ENCODE results near the gene BAD. TPM values are rescaled to one million over a fixed set of nuclear protein-coding genes. Genes with fewer than 3 reads are reported as not detected.

The BAD gene
- total RNA-seq, 1 donor from 2014 or later = 156 TPM

DNA sequence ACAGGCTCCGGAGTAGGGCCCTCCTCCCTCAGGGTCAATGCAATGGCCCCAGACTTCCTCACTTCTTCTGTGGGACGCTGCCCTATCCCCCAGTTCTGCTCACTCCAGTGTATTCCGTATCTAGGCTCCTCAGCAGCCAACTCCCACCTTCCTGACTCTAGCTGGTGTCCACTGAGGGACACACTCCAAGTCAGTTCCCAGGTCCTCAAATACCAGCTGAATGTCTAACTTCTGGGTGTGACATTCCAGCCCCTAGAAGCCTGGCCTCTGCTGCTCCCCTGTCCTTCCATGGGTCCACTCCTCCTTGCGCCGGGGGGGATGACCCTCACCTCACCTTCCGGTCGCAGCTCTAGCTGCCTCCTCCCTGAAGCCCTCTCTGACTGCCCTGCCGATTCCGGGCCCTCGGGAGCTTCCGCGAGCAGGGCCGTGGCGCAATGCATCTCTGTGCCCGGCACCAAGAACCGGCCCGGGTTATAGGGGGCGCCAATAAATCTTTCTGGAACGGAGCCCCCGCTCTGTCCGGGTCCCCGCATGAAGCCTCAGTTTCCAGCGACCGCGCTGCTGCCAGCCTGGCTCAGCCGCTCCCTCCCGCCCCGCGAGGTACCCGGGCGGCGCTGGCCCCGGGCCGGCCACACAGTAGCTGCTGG, 15.4 kb downstream of the BAD start:
- peak overlapping the region; percentile 80 for H3K4me3 ChIP-seq (ENCODE audit: low read depth, low read length)
- no peak for DNase-seq (ENCODE audit: low read depth)
- TF ChIP-seq, protein P1, sequence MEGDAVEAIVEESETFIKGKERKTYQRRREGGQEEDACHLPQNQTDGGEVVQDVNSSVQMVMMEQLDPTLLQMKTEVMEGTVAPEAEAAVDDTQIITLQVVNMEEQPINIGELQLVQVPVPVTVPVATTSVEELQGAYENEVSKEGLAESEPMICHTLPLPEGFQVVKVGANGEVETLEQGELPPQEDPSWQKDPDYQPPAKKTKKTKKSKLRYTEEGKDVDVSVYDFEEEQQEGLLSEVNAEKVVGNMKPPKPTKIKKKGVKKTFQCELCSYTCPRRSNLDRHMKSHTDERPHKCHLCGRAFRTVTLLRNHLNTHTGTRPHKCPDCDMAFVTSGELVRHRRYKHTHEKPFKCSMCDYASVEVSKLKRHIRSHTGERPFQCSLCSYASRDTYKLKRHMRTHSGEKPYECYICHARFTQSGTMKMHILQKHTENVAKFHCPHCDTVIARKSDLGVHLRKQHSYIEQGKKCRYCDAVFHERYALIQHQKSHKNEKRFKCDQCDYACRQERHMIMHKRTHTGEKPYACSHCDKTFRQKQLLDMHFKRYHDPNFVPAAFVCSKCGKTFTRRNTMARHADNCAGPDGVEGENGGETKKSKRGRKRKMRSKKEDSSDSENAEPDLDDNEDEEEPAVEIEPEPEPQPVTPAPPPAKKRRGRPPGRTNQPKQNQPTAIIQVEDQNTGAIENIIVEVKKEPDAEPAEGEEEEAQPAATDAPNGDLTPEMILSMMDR (conservative IDR thresholded peaks at IDR 0.05; ENCODE audit: low read depth, low read length) = no peak

- TF ChIP-seq, protein P1 (conservative IDR thresholded peaks at IDR 0.05; ENCODE audit: low read depth, low read length) = no peak
- H3K4me3 ChIP-seq (ENCODE audit: low read depth, low read length) = peak overlapping the region; percentile 80
- DNase-seq (ENCODE audit: low read depth) = no peak
Observed at GRCh38 chr11:64268025-64268892, 16.2 kb downstream of the BAD start.

DNA sequence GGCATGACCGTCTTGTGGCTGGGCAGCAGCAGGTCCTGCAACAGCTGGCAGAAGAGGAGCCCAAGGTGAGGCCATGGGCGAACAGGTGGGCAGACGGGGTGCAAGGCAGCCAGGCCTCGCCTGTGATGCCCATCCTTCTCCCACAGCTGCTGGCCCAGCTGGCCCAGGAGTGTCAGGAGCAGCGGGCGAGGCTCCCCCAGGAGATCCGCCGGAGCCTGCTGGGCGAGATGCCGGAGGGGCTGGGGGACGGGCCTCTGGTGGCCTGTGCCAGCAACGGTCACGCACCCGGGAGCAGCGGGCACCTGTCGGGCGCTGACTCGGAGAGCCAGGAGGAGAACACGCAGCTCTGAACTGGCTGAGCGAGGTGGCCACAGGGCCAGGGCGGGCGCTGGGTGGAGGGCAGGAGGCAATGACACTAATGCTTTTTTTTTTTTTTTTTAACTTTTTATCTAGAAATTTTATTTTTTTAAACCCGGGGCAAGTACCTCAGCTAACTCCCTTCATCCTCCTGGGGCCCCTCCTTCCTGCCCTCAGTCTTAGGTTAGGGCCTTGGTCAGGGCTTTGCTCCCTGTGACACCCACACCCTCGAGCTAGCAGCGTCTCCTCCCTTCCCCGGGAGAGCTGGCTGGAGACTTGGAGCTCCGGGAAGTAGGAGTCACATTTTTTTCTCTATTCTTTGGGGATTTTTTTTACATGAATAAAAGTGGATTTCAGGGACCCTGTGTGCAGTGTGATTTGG, 17.1 kb downstream of the BAD start:
- no peak for DNase-seq (ENCODE audit: low read depth)
- H3K4me3 ChIP-seq (ENCODE audit: low read depth, low read length) = no peak overlapping the region
- TF ChIP-seq, protein P1 (conservative IDR thresholded peaks at IDR 0.05; ENCODE audit: low read depth, low read length) = no peak

DNA sequence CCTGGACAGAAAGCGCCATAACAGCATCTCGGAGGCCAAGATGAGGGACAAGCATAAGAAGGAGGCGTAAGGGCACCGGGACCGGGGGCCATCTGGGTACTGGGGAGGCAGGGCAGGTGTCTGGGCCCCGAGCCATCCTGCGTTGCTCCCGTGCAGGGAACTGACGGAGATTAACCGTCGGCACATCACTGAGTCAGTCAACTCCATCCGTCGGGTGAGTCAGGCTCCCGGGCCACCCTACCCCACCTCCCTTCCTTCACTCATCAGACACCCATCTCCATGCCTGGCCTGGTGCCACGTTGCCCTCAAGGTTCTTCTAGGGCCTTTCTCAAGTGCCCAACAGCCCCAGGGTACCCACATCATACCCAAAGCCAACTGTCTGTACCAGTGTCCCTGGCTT, 18.1 kb downstream of the BAD start:
- no peak overlapping the region for H3K4me3 ChIP-seq (ENCODE audit: low read depth, low read length)
- TF ChIP-seq, protein P1 (conservative IDR thresholded peaks at IDR 0.05; ENCODE audit: low read depth, low read length) = no peak
- DNase-seq (ENCODE audit: low read depth) = no peak

DNA sequence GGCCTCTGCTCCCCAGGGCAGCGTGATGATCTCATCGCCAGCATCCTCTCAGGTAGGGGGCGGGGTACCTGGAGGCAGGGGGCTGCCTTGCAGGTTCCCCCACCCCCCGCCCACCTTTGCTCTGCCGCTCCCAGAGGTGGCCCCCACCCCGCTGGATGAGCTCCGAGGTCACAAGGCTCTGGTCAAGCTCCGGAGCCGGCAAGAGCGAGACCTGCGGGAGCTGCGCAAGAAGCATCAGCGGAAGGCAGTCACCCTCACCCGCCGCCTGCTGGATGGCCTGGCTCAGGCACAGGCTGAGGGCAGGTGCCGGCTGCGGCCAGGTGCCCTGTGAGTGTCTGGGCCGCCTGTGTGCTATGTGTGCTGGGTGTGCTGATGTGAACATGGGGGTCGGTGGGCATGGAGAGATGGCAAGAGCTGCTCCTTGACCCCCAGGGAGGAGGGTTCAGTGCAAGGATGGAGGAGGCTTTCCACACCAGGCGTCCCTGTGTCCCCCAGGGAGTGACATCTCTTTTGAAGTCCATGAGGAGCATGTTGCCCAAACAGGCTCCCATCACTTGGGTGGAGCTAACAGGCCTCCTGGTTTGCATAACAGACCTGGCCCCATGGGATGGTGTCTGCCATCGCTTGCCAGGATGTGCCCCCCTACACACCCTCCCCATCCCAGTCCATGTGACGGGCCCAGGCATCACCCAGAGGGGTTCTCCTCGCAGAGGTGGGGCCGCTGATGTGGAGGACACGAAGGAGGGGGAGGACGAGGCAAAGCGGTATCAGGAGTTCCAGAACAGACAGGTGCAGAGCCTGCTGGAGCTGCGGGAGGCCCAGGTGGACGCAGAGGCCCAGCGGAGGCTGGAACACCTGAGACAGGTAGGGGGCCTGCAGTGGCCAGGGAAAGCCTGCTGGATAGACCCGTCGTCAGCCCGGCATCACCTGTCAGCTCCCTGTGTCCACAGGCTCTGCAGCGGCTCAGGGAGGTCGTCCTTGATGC, 19.0 kb downstream of the BAD start:
- DNase-seq (ENCODE audit: low read depth) = no peak
- TF ChIP-seq, protein P1 (conservative IDR thresholded peaks at IDR 0.05; ENCODE audit: low read depth, low read length) = no peak
- H3K4me3 ChIP-seq (ENCODE audit: low read depth, low read length) = no peak overlapping the region

GRCh38 chr11:64264371-64264852, 20.1 kb downstream of the BAD start:
- TF ChIP-seq, protein P1 (conservative IDR thresholded peaks at IDR 0.05; ENCODE audit: low read depth, low read length) = no peak
- no peak for DNase-seq (ENCODE audit: low read depth)
- no peak overlapping the region for H3K4me3 ChIP-seq (ENCODE audit: low read depth, low read length)
